Psoas muscle (tissue), 8 donors: Measurements from ENCODE around the gene ROPN1. TPM values are rescaled to one million over a fixed set of nuclear protein-coding genes. Genes with fewer than 3 reads are reported as not detected.
"Not testable (repeated sequence)": the region's sequence is repeated elsewhere in the genome, so short reads cannot be mapped to it uniquely, and the experiment has no call there.

Experiments
- ATAC-seq, 4 donors: fragments of 200-7000 bp; cut with Tn5 transposase; one replicate each; pipeline ENCODE4 v1.9.1; 2020; ENCODE audit warnings: moderate library complexity in 3 of 4, mild to moderate bottlenecking in 2 of 4
- DNase-seq, 2 donors: peaks; one replicate each; pipeline ENCODE4 v3.0.0-alpha.2; 2020
- H3K27ac ChIP-seq: fragments of 200-600 bp; one replicate; pipeline ENCODE4 v1.8.0; 2022
- H3K27me3 ChIP-seq, 3 donors: fragments of 200-600 bp in 1 of 3; one replicate each; pipeline versions ENCODE4 v1.6.1 to v1.8.0; 2013 to 2022; ENCODE audit warnings: low read length in 2 of 3, mild to moderate bottlenecking in 2 of 3, moderate library complexity in 1 of 3; ENCODE audit not compliant: insufficient read depth in 3 of 3
- H3K36me3 ChIP-seq, 2 donors: fragments of 200-600 bp in 1 of 2; one replicate each; pipeline versions ENCODE4 v1.6.1 to v1.8.0; 2013 to 2022; ENCODE audit warnings: low read depth in 1 of 2, mild to moderate bottlenecking in 1 of 2, moderate library complexity in 1 of 2; ENCODE audit not compliant: insufficient read depth in 1 of 2
- H3K4me1 ChIP-seq: fragments of 200-600 bp; one replicate; pipeline ENCODE4 v1.8.0; 2022
- H3K4me3 ChIP-seq: fragments of 200-600 bp; one replicate; pipeline ENCODE4 v1.8.0; 2022; ENCODE audit warnings: mild to moderate bottlenecking
- H3K9me3 ChIP-seq: fragments of 200-600 bp; one replicate; pipeline ENCODE4 v1.8.0; 2022
- WGBS, 3 donors: extraction: QIAGEN DNeasy Blood & Tissue Kit; methylation state at CpG; one replicate each; pipeline versions ENCODE4 v1.1.6 to v1.1.7; 2013; 5-methylcytosine and 5-hydroxymethylcytosine counted together
- intact Hi-C, 2 donors: fragments of 100-400 bp; cut with DNase I; formaldehyde crosslinking; loops; one replicate each; pipeline versions ENCODE4 v1.11.0 to v1.14.2; 2022
- long read RNA-seq, 2 donors: library from polyadenylated mRNA; unstranded; transcript quantifications; one replicate each; pipeline ENCODE4 v2.0.0, GENCODE V29; 2021
- polyA plus RNA-seq, 3 donors: library from polyadenylated mRNA; stranded (reverse); fragments of 200-250 nt; gene quantifications; one replicate each; pipeline ENCODE4 v1.2.3, GENCODE V29; 2013
- total RNA-seq, 4 donors: library from RNA; stranded (reverse); fragmentation: NEBNext Ultra II Directional in 2 of 4; extraction: Animal tissue kit (Norgen Biotek cat#: 25700) in 2 of 4; gene quantifications; one replicate each; pipeline versions ENCODE4 v1.2.1 to v1.2.4, GENCODE V29; 2021 to 2023
- TF ChIP-seq, protein P1 (sequence below): fragments of 200-600 bp; IDR thresholded peaks from one replicate; pipeline ENCODE4 v1.8.0; 2022; ENCODE audit warnings: antibody characterized with exemption
- donor health status: healthy with polysubstance abuse.
- donor health status: DM: no; HTN: no; CAD: no; lungs with moderate emphysema.
- donor health status: Bipolar disorder and iron deficiency.
- donor health status: healthy.
- donor health status: DM: yes; HTN: yes; CAD: no.
- donor health status: DM: no; HTN: no; CAD: no.
- donor health status: DM: no; HTN: no; CAD: no.
- donor health status: DM: yes; HTN: yes; CAD: no.

The ROPN1 gene
- total RNA-seq (not detected), polyA plus RNA-seq (not detected)
- long read RNA-seq, donor 1: 0 reads
- long read RNA-seq, donor 2: 0 reads

DNA sequence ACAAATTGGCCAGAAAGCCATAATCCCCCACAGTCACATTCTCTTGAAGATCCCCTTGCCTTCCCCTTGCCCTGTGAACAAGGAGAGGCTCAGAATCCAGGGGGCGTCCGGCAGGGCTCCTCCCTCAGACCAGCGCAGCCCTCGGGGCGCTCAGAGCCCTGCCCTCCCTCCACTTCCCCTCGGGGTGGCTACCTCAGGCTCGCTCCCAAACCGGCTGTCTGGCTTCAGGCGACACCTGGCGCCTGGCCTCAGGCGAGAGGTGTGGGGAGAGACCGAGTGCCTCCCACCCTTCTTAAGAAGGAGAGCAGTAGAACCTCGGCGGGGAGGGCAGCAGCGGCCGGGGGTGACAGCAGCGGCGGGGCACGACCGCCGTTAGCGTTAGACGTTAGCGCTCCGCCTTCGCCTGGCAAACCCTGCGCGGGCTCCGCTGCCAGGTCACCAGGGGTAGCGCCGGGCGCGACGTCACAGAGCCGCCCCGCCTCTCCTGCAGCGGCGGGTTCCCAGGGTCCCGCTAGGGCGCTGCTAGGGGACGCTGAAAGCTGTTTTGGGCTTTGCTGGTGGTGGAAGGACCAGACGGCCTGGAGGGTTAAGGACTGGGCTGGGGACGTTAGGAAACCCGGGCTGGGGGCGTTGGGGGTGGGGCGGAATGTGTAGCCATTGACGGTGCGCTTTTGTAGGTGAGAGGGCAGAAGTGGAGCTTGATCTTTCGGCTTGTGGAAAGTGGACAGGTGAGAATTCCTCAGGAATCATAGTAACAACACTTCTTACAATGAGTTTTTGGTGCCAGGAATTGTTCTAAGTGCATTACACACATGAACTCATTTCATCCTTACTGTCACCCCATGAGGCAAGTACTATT lies at the start of gene ROPN1:
Gene ROPN1, minus strand, starts transcription at position 395 of the 859 bp plus-strand sequence. CDS start 11,643 bp downstream, outside the sequence.
- H3K9me3 ChIP-seq, DNase-seq, H3K36me3 ChIP-seq, H3K4me1 ChIP-seq, H3K27ac ChIP-seq, intact Hi-C loops, H3K27me3 ChIP-seq: not testable (repeated sequence)
- H3K4me3 ChIP-seq: peak within 1 kb of the TSS; percentile 39
- peak; percentile 91 to 99 (median 94) for ATAC-seq
- WGBS, 3 donors: 0 to 1% methylated on average over 3 to 5 of the region's 49 CpGs; no CpG with 5 or more reads in 1 of the 3 donors

GRCh38 chr3:124041553-124041952 lies 49.6 kb upstream of the ROPN1 start:
- Histone ChIP-seq H3K4me3 (no peak overlapping the region), H3K27ac (no peak overlapping the region), H3K4me1 (no peaks in the 10 kb centered on the region), H3K36me3 (no peaks in the 10 kb centered on the region), H3K27me3 (peaks cover 0 to 11% (median 0%) of the 10 kb centered on the region in 3 donors), H3K9me3 (no peaks in the 10 kb centered on the region)
- intact Hi-C loops: no loop called here
- DNase-seq: no peak
- WGBS, 3 donors: 90 to 94% (median 91%) methylated on average over 5 of the region's 5 CpGs
- TF ChIP-seq, protein P1, sequence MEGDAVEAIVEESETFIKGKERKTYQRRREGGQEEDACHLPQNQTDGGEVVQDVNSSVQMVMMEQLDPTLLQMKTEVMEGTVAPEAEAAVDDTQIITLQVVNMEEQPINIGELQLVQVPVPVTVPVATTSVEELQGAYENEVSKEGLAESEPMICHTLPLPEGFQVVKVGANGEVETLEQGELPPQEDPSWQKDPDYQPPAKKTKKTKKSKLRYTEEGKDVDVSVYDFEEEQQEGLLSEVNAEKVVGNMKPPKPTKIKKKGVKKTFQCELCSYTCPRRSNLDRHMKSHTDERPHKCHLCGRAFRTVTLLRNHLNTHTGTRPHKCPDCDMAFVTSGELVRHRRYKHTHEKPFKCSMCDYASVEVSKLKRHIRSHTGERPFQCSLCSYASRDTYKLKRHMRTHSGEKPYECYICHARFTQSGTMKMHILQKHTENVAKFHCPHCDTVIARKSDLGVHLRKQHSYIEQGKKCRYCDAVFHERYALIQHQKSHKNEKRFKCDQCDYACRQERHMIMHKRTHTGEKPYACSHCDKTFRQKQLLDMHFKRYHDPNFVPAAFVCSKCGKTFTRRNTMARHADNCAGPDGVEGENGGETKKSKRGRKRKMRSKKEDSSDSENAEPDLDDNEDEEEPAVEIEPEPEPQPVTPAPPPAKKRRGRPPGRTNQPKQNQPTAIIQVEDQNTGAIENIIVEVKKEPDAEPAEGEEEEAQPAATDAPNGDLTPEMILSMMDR: no peak
- ATAC-seq: no peak

DNA sequence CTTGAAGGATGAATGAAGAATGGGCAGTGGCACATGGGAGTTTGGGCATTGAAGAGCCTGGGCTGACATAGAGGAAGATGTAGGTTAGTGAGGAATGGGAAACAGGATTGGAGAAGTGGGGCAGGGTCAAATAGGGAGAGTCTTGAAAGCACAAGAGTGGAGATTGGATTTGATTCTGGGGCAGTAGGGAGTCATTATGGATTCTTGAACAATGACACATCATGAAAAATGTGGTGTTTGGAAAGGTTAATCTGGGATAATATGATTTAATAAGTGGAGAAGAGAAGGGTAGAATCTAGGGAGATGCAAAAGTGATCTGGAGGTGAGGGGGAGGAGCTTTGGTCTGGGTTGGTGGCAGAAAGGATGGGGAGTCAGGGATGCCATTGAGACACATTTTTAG lies 45.4 kb upstream of the ROPN1 start:
- Histone ChIP-seq H3K4me3 (no peak overlapping the region), H3K4me1 (peaks cover 4% of the 10 kb centered on the region), H3K36me3 (no peaks in the 10 kb centered on the region), H3K9me3 (no peaks in the 10 kb centered on the region), H3K27me3 (peaks cover 0 to 26% (median 0%) of the 10 kb centered on the region in 3 donors), H3K27ac (no peak overlapping the region)
- ATAC-seq (no peak), DNase-seq (no peak)
- intact Hi-C loops: loop anchor here in 1 of 2 donors (10.0 kb wide), 1 partner anchor 207 kb away; no protein-coding TSS in a partner anchor
- TF ChIP-seq, protein P1: no peak

DNA sequence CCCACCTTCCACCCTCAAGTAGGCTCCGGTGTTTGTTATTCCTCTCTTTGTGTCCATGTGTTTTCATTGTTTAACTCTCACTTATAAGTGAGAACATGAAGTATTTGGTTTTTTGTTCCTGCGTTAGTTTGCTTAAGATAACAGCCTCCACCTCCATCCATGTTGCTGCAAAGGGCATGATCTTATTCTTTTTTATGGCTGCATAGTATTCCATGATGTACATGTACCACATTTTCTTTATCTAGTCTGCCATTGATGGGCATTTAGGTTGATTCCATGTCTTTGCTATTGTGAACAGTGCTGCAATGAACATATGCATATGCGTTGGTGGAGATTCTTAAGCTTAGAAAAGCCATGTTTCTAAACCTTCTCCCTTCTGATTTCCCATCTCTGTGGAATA lies 44.3 kb upstream of the ROPN1 start:
- H3K4me3 ChIP-seq, H3K9me3 ChIP-seq, ATAC-seq, H3K27ac ChIP-seq, DNase-seq, H3K36me3 ChIP-seq, H3K4me1 ChIP-seq: not testable (repeated sequence)
- intact Hi-C loops: loop anchor here in 1 of 2 donors (10.0 kb wide), 1 partner anchor 209 kb away; no protein-coding TSS in a partner anchor
- peaks cover 0 to 26% (median 0%) of the 10 kb centered on the region in 3 donors for H3K27me3 ChIP-seq
- 96 to 99% (median 96%) methylated on average over 3 of the region's 3 CpGs for WGBS, 3 donors

DNA sequence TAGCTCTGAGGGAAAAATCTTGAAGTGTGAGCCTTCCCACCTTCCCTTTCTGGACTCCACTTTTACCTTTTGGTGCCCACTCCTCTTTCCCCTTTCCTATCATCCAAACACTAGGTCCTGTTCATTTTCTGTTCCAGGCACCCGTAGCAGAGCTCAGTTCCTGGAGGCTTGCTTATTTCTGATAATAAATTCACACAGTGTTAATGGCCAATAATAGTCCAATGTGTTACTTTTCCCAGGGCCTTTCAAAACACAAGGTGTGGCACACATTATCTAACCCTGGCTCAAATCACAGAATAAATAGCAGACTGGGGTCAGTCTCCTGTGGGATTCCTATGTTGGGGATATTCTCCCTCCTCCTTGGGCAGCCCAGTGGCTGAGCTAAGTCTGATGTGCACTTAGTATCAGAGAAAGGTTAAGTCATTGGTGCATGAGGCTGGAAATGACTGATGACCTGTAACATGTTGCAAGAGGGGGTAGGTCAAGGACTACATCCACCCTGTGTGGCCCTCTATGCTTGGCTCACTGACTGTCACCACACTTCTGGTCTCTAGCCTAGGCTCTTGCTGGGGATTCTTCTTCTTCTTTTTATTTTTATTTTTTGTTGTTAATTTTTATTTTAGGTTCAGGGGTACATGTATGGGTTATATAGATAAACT lies 43.7 kb upstream of the ROPN1 start:
- intact Hi-C loops: loop anchor here in 1 of 2 donors (10.0 kb wide), 1 partner anchor 209 kb away; no protein-coding TSS in a partner anchor
- no peak overlapping the region for H3K4me3 ChIP-seq

More for the DNA sequence above, 43.7 kb upstream of the ROPN1 start:
- no peaks in the 10 kb centered on the region for H3K9me3 ChIP-seq
- H3K4me1 ChIP-seq: peaks cover 4% of the 10 kb centered on the region
- 87 to 94% (median 93%) methylated on average over 1 of the region's 1 CpG for WGBS, 3 donors
- no peak overlapping the region for H3K27ac ChIP-seq
- TF ChIP-seq, protein P1: no peak
- peaks cover 0 to 26% (median 0%) of the 10 kb centered on the region in 3 donors for H3K27me3 ChIP-seq
- DNase-seq: no peak
- ATAC-seq: no peak
- H3K36me3 ChIP-seq: no peaks in the 10 kb centered on the region
